H9 (cell line): ENCODE data around the gene HNMT. TPM values are rescaled to one million over a fixed set of nuclear protein-coding genes. Genes with fewer than 3 reads are reported as not detected.

Experiments used
- DNase-seq: peaks from one replicate; pipeline ENCODE4 v3.0.0-alpha.2; 2017
- H2AFZ ChIP-seq: one replicate; pipeline ENCODE4 v1.6.1; 2013; ENCODE audit warnings: mild to moderate bottlenecking, low read length, control low read depth, moderate library complexity
- H2AK5ac ChIP-seq: 2 replicates; pipeline ENCODE4 v1.6.1; 2013; ENCODE audit warnings: low read length, control low read depth, mixed read lengths; ENCODE audit not compliant: insufficient read length
- H2BK120ac ChIP-seq: one replicate; pipeline ENCODE4 v1.6.1; 2013; ENCODE audit warnings: low read depth, mild to moderate bottlenecking, low read length, control low read depth, inconsistent platforms; ENCODE audit not compliant: poor library complexity, severe bottlenecking
- H2BK12ac ChIP-seq: 2 replicates; pipeline ENCODE4 v1.6.1; 2013; ENCODE audit warnings: low read length, control low read depth, mixed read lengths, low read depth; ENCODE audit not compliant: insufficient read length
- H2BK15ac ChIP-seq: 2 replicates; pipeline ENCODE4 v1.6.1; 2013; ENCODE audit warnings: low read depth, low read length, control low read depth
- H2BK20ac ChIP-seq: one replicate; pipeline ENCODE4 v1.6.1; 2013; ENCODE audit warnings: low read depth, mild to moderate bottlenecking, low read length, control low read depth, inconsistent platforms; ENCODE audit not compliant: poor library complexity, severe bottlenecking
- H2BK5ac ChIP-seq: 2 replicates; pipeline ENCODE4 v1.6.1; 2013; ENCODE audit warnings: low read length, control low read depth, mixed read lengths; ENCODE audit not compliant: insufficient read length
- H3K14ac ChIP-seq: 2 replicates; pipeline ENCODE4 v1.6.1; 2013; ENCODE audit warnings: low read length, control low read depth; ENCODE audit not compliant: insufficient read depth
- H3K18ac ChIP-seq: 2 replicates; pipeline ENCODE4 v1.6.1; 2013; ENCODE audit warnings: low read depth, mild to moderate bottlenecking, mixed read lengths, low read length, control low read depth; ENCODE audit not compliant: insufficient read length
- H3K23ac ChIP-seq: 2 replicates; pipeline ENCODE4 v1.6.1; 2013; ENCODE audit warnings: low read length, control low read depth, mixed read lengths, low read depth; ENCODE audit not compliant: insufficient read length
- H3K23me2 ChIP-seq: 2 replicates; pipeline ENCODE4 v1.6.1; 2013; ENCODE audit warnings: low read depth, mild to moderate bottlenecking, mixed read lengths, low read length, control low read depth; ENCODE audit not compliant: insufficient read length, poor library complexity, severe bottlenecking
- H3K27ac ChIP-seq: 2 replicates; pipeline ENCODE4 v1.5.1; 2013; ENCODE audit warnings: low read length, control low read depth, mixed read lengths, low read depth; ENCODE audit not compliant: insufficient read length
- H3K27me3 ChIP-seq: 2 replicates; pipeline ENCODE4 v1.6.1; 2013; ENCODE audit warnings: low read length, control low read depth, inconsistent platforms; ENCODE audit not compliant: insufficient read depth
- H3K4ac ChIP-seq: 2 replicates; pipeline ENCODE4 v1.6.1; 2013; ENCODE audit warnings: low read depth, mild to moderate bottlenecking, control low read depth, inconsistent platforms, low read length, moderate library complexity
- H3K4me1 ChIP-seq: 2 replicates; pipeline ENCODE4 v1.6.1; 2013; ENCODE audit warnings: low read length, control low read depth, inconsistent platforms; ENCODE audit not compliant: insufficient read depth
- H3K4me2 ChIP-seq: 2 replicates; pipeline ENCODE4 v1.6.1; 2013; ENCODE audit warnings: low read length, control low read depth, mixed read lengths; ENCODE audit not compliant: insufficient read length, insufficient read depth
- H3K56ac ChIP-seq: 2 replicates; pipeline ENCODE4 v1.6.1; 2013; ENCODE audit warnings: low read depth, mild to moderate bottlenecking, mixed read lengths, low read length, control low read depth; ENCODE audit not compliant: insufficient read length
- H3K79me1 ChIP-seq: 2 replicates; pipeline ENCODE4 v1.6.1; 2013; ENCODE audit warnings: low read depth, mild to moderate bottlenecking, moderate library complexity, low read length, control low read depth, inconsistent platforms; ENCODE audit not compliant: insufficient read depth, poor library complexity, severe bottlenecking
- H3K79me2 ChIP-seq: 2 replicates; pipeline ENCODE4 v1.6.1; 2013; ENCODE audit warnings: low read length, control low read depth, inconsistent platforms; ENCODE audit not compliant: insufficient read depth
- H3K9ac ChIP-seq: 2 replicates; pipeline ENCODE4 v1.6.1; 2013; ENCODE audit warnings: low read length, control low read depth, mixed read lengths; ENCODE audit not compliant: insufficient read length; ENCODE audit errors: extremely low read depth
- H3K9me3 ChIP-seq: one replicate; pipeline ENCODE4 v1.6.1; 2013; ENCODE audit warnings: low read depth, low read length, inconsistent platforms; ENCODE audit not compliant: control insufficient read depth
- H3T11ph ChIP-seq: one replicate; pipeline ENCODE4 v1.6.1; 2013; ENCODE audit warnings: mild to moderate bottlenecking, low read length, control low read depth, inconsistent platforms
- H4K20me1 ChIP-seq: one replicate; pipeline ENCODE4 v1.6.1; 2013; ENCODE audit not compliant: control insufficient read depth, insufficient read length, insufficient read depth
- H4K5ac ChIP-seq: 2 replicates; pipeline ENCODE4 v1.6.1; 2013; ENCODE audit warnings: low read depth, mild to moderate bottlenecking, mixed read lengths, low read length, control low read depth; ENCODE audit not compliant: insufficient read length
- H4K8ac ChIP-seq: replicated peaks from 2 replicates; pipeline ENCODE4 v1.6.1; 2013; ENCODE audit warnings: low read length, control low read depth, mixed read lengths, low read depth; ENCODE audit not compliant: insufficient read length
- H4K91ac ChIP-seq: 2 replicates; pipeline ENCODE4 v1.6.1; 2013; ENCODE audit warnings: low read depth, mild to moderate bottlenecking, moderate library complexity, mixed read lengths, low read length, control low read depth; ENCODE audit not compliant: insufficient read length
- H3K27ac Mint-ChIP-seq, 3 experiments: 2 replicates in 2 of 3; 3 replicates in 1 of 3; pipeline ENCODE4 v1.8.0; 2020 to 2021; ENCODE audit warnings: mixed read lengths in 3 of 3, mild to moderate bottlenecking in 1 of 3, moderate library complexity in 1 of 3
- H3K27me3 Mint-ChIP-seq: 2 replicates; pipeline ENCODE4 v1.8.0; 2021; ENCODE audit warnings: low read depth, mild to moderate bottlenecking, moderate library complexity, mixed read lengths
- H3K36me3 Mint-ChIP-seq, 3 experiments: 2 replicates in 2 of 3; 3 replicates in 1 of 3; pipeline ENCODE4 v1.8.0; 2020 to 2021; ENCODE audit warnings: low read depth in 3 of 3, mixed read lengths in 3 of 3; ENCODE audit not compliant: insufficient read depth in 1 of 3
- H3K4me1 Mint-ChIP-seq, 2 experiments: 2 replicates each; pipeline ENCODE4 v1.8.0; 2020; ENCODE audit warnings: mixed read lengths in 2 of 2
- H3K4me3 Mint-ChIP-seq, 2 experiments: 2 replicates in 1 of 2; 3 replicates in 1 of 2; pipeline ENCODE4 v1.8.0; 2020 to 2021; ENCODE audit warnings: mild to moderate bottlenecking in 2 of 2, mixed read lengths in 2 of 2, moderate library complexity in 1 of 2
- H3K9me3 Mint-ChIP-seq, 2 experiments: 2 replicates in 1 of 2; 3 replicates in 1 of 2; pipeline ENCODE4 v1.8.0; 2020; ENCODE audit warnings: mild to moderate bottlenecking in 2 of 2, mixed read lengths in 2 of 2, moderate library complexity in 1 of 2
- CTCF ChIP-seq: fragments of 200-600 bp; sonication (generic); conservative IDR thresholded peaks from 3 replicates; pipeline ENCODE4 v1.8.0; 2021; ENCODE audit warnings: antibody characterized with exemption, mild to moderate bottlenecking
- WGBS: extraction: QIAGEN DNeasy Blood & Tissue Kit; methylation state at CpG from one replicate; pipeline ENCODE4 v1.1.7; 2013; ENCODE audit warnings: missing lambda C conversion rate, low lambda C conversion rate, mixed read lengths; ENCODE audit not compliant: insufficient read length; ENCODE audit errors: extremely low coverage; 5-methylcytosine and 5-hydroxymethylcytosine counted together
- total RNA-seq: library from RNA; stranded (reverse); gene quantifications from 2 replicates; pipeline ENCODE4 v1.2.1, GENCODE V29; 2021

HNMT gene
- total RNA-seq, 1 experiment from 2014 or later = 1.3 TPM

DNA sequence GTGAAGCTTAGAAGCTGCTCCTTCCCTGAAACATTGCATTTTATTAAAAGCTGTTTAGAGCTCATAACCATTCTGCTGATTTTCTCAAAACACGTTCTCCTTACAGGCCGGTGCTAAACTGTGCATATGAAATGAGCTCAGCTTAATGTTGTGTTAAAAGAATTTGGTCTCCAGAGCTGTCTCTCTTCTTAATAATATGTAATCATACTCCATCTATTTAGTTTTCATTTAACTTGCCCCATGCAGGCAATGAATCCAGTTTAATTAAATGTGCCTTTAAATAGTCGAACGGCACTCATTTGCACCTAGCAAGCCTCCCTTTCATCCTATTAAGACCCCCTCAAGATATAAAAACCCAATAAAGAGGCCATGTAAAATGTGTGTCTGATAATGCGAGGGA is 76.3 kb downstream of the HNMT start:
- Mint-ChIP-seq H3K4me3 (no peak overlapping the region), H3K4me1 (peaks cover 3 to 7% of the 10 kb centered on the region in 2 experiments; a peak in 3 of 4 replicates), H3K36me3 (no peaks in the 10 kb centered on the region; a peak in 1 of 7 replicates), H3K27ac (no peak overlapping the region), H3K9me3 (0 out of 5 replicates have a peak, but pooled peaks cover 3% of the 10 kb centered on the region in 2 experiments), H3K27me3 (no peaks in the 10 kb centered on the region)
- Histone ChIP-seq H3K9ac (no peak overlapping the region), H3K79me2 (no peaks in the 10 kb centered on the region), H3K56ac (no peak overlapping the region), H3K27me3 (no peaks in the 10 kb centered on the region), H3K4me2 (no peak overlapping the region), H3K14ac (no peak overlapping the region), H4K20me1 (no peaks in the 10 kb centered on the region), H3T11ph (no peak overlapping the region), H3K79me1 (no peaks in the 10 kb centered on the region), H3K27ac (no peak overlapping the region), H3K9me3 (no peaks in the 10 kb centered on the region), H4K8ac (no peak overlapping the region), H2AFZ (no peak overlapping the region), H3K18ac (no peak overlapping the region), H3K23ac (no peak overlapping the region), H2BK15ac (no peak overlapping the region), H4K91ac (no peak overlapping the region), H2BK20ac (no peak overlapping the region), H2BK120ac (no peak overlapping the region), H4K5ac (no peak overlapping the region), H3K23me2 (no peaks in the 10 kb centered on the region), H2BK5ac (no peak overlapping the region), H3K4ac (no peak overlapping the region), H2BK12ac (no peak overlapping the region), H3K4me1 (peaks cover 3% of the 10 kb centered on the region; the same call in 1 of the 2 replicates), H2AK5ac (no peak overlapping the region)
- TF ChIP-seq CTCF = no peak
- WGBS = no CpG with 5 or more reads among the region's 5 CpGs
- DNase-seq = no peak
